Muscle layer of duodenum (tissue), 2 donors: ENCODE results near the gene C15orf61.

Source experiments
- H3K27ac ChIP-seq: one replicate; pipeline ENCODE4 v1.7.0; 2013; ENCODE audit warnings: mild to moderate bottlenecking, low read length
- H3K27me3 ChIP-seq: one replicate; pipeline ENCODE4 v1.7.0; 2013; ENCODE audit warnings: low read depth, mild to moderate bottlenecking, control low read depth, low read length
- H3K36me3 ChIP-seq, 2 donors: one replicate each; pipeline ENCODE4 v1.7.0; 2013; ENCODE audit warnings: low read length in 2 of 2, control low read depth in 1 of 2, mild to moderate bottlenecking in 1 of 2; ENCODE audit not compliant: insufficient read depth in 2 of 2, control insufficient read depth in 1 of 2
- H3K4me1 ChIP-seq, 2 donors: one replicate each; pipeline ENCODE4 v1.7.0; 2013; ENCODE audit warnings: low read length in 2 of 2, mild to moderate bottlenecking in 2 of 2, control low read depth in 1 of 2, moderate library complexity in 1 of 2; ENCODE audit not compliant: insufficient read depth in 2 of 2, control insufficient read depth in 1 of 2
- H3K4me3 ChIP-seq, 2 donors: one replicate each; pipeline ENCODE4 v1.7.0; 2013; ENCODE audit warnings: low read length in 2 of 2, low read depth in 1 of 2, mild to moderate bottlenecking in 1 of 2
- H3K9me3 ChIP-seq, 2 donors: one replicate each; pipeline ENCODE4 v1.7.0; 2013; ENCODE audit warnings: low read length in 2 of 2, control low read depth in 1 of 2, mild to moderate bottlenecking in 1 of 2; ENCODE audit not compliant: control insufficient read depth in 1 of 2
- donor health status: healthy.

The C15orf61 gene

GRCh38 chr15:67504796-67505195 is 16.1 kb upstream of the C15orf61 start:
- no peaks in the 10 kb centered on the region for H3K9me3 ChIP-seq

GRCh38 chr15:67505675-67506572 is 15.0 kb upstream of the C15orf61 start:
- no peak overlapping the region for H3K4me3 ChIP-seq

More at GRCh38 chr15:67504796-67505195, 16.1 kb upstream of the C15orf61 start:
- no peaks in the 10 kb centered on the region for H3K4me1 ChIP-seq
- no peaks in the 10 kb centered on the region for H3K36me3 ChIP-seq
- H3K4me3 ChIP-seq = no peak overlapping the region
- H3K27ac ChIP-seq = no peak overlapping the region
- no peaks in the 10 kb centered on the region for H3K27me3 ChIP-seq

GRCh38 chr15:67506775-67507747 is 13.9 kb upstream of the C15orf61 start:
- Histone ChIP-seq H3K27ac (no peak overlapping the region), H3K27me3 (no peaks in the 10 kb centered on the region), H3K4me3 (no peak overlapping the region), H3K9me3 (no peaks in the 10 kb centered on the region), H3K36me3 (peaks cover 0 to 6% of the 10 kb centered on the region in 2 donors), H3K4me1 (no peaks in the 10 kb centered on the region)

More at GRCh38 chr15:67505675-67506572, 15.0 kb upstream of the C15orf61 start:
- no peaks in the 10 kb centered on the region for H3K9me3 ChIP-seq
- no peaks in the 10 kb centered on the region for H3K27me3 ChIP-seq
- no peaks in the 10 kb centered on the region for H3K4me1 ChIP-seq
- peaks cover 0 to 6% of the 10 kb centered on the region in 2 donors for H3K36me3 ChIP-seq
- H3K27ac ChIP-seq = no peak overlapping the region

- no peaks in the 10 kb centered on the region for H3K4me1 ChIP-seq
- H3K9me3 ChIP-seq = no peaks in the 10 kb centered on the region
- no peak overlapping the region for H3K27ac ChIP-seq
- H3K36me3 ChIP-seq = peaks cover 5 to 13% of the 10 kb centered on the region in 2 donors
- H3K27me3 ChIP-seq = no peaks in the 10 kb centered on the region
- no peak overlapping the region for H3K4me3 ChIP-seq
Observed at GRCh38 chr15:67508407-67508806, 12.5 kb upstream of the C15orf61 start.

- Histone ChIP-seq H3K27ac (no peak overlapping the region), H3K27me3 (no peaks in the 10 kb centered on the region), H3K4me1 (no peaks in the 10 kb centered on the region), H3K36me3 (peaks cover 5 to 16% of the 10 kb centered on the region in 2 donors), H3K9me3 (no peaks in the 10 kb centered on the region), H3K4me3 (no peak overlapping the region)
Observed at GRCh38 chr15:67509918-67510317, 11.0 kb upstream of the C15orf61 start.

GRCh38 chr15:67510597-67511190 is 10.2 kb upstream of the C15orf61 start:
- Histone ChIP-seq H3K9me3 (no peaks in the 10 kb centered on the region), H3K4me1 (no peaks in the 10 kb centered on the region), H3K27ac (no peak overlapping the region), H3K36me3 (peaks cover 5 to 18% of the 10 kb centered on the region in 2 donors), H3K4me3 (no peak overlapping the region), H3K27me3 (no peaks in the 10 kb centered on the region)

- Histone ChIP-seq H3K36me3 (peaks cover 5 to 18% of the 10 kb centered on the region in 2 donors), H3K9me3 (no peaks in the 10 kb centered on the region), H3K27me3 (no peaks in the 10 kb centered on the region), H3K4me3 (no peak overlapping the region), H3K4me1 (no peaks in the 10 kb centered on the region), H3K27ac (no peak overlapping the region)
Observed at GRCh38 chr15:67511606-67512005, 9.3 kb upstream of the C15orf61 start.

- peaks cover 5 to 18% of the 10 kb centered on the region in 2 donors for H3K36me3 ChIP-seq
- H3K27me3 ChIP-seq = no peaks in the 10 kb centered on the region
- H3K4me3 ChIP-seq = no peak overlapping the region
- no peaks in the 10 kb centered on the region for H3K9me3 ChIP-seq
- H3K27ac ChIP-seq = no peak overlapping the region
- H3K4me1 ChIP-seq = no peaks in the 10 kb centered on the region
Observed at GRCh38 chr15:67512140-67512539, 8.8 kb upstream of the C15orf61 start.

GRCh38 chr15:67512933-67513714 is 7.8 kb upstream of the C15orf61 start:
- Histone ChIP-seq H3K36me3 (peaks cover 5 to 18% of the 10 kb centered on the region in 2 donors), H3K4me3 (no peak overlapping the region), H3K9me3 (no peaks in the 10 kb centered on the region), H3K27me3 (no peaks in the 10 kb centered on the region), H3K4me1 (no peaks in the 10 kb centered on the region), H3K27ac (no peak overlapping the region)

- Histone ChIP-seq H3K27ac (no peak overlapping the region), H3K36me3 (peaks cover 5 to 16% of the 10 kb centered on the region in 2 donors), H3K4me1 (no peaks in the 10 kb centered on the region), H3K9me3 (no peaks in the 10 kb centered on the region), H3K4me3 (no peak overlapping the region), H3K27me3 (no peaks in the 10 kb centered on the region)
Observed at GRCh38 chr15:67515090-67515489, 5.8 kb upstream of the C15orf61 start.
